HepG2 (cell line): ENCODE data around the gene DDAH2. TPM values are rescaled to one million over a fixed set of nuclear protein-coding genes. Genes with fewer than 3 reads are reported as not detected.
A peak's percentile ranks its signal among the peaks of the same experiment; 100 is the strongest.

Experiments used
- AGO1 ChIP-seq: fragments of 200-400 bp; formaldehyde crosslinking; IDR thresholded peaks from 2 replicates; pipeline ENCODE4 v1.6.1; 2017; ENCODE audit warnings: mild to moderate bottlenecking, low read depth, low read length, moderate library complexity; ENCODE audit not compliant: poor library complexity, severe bottlenecking
- ARNT ChIP-seq: fragments of 450-650 bp; IDR thresholded peaks from 2 replicates; pipeline ENCODE4 v1.6.1; 2017
- CBX2 ChIP-seq, 2 experiments: fragments of 200-600 bp in 1 of 2; sonication (generic); formaldehyde crosslinking in 1 of 2; IDR thresholded peaks; 2 replicates each; pipeline versions ENCODE4 v1.7.0 to v1.8.1; 2018 to 2022; ENCODE audit warnings: low read depth in 2 of 2, low read length in 1 of 2, mild to moderate bottlenecking in 1 of 2, missing genetic modification reagents in 1 of 2
- CHD2 ChIP-seq: IDR thresholded peaks from 2 replicates; pipeline ENCODE4 v1.6.1; 2011; ENCODE audit warnings: low read depth, low read length, improper control_type of control experiment
- DBP ChIP-seq: sonication (generic); formaldehyde crosslinking; IDR thresholded peaks from 2 replicates; pipeline ENCODE4 v1.4.0; 2020; ENCODE audit warnings: missing genetic modification reagents; ENCODE audit errors: not compliant biosample characterization
- ETV5 ChIP-seq: IDR thresholded peaks from 2 replicates; pipeline ENCODE4 v1.6.1; 2018; ENCODE audit warnings: missing biosample characterization, missing genetic modification reagents, inconsistent platforms, borderline replicate concordance
- HMG20B ChIP-seq: conservative IDR thresholded peaks from 2 replicates; pipeline ENCODE4 v1.6.1; 2016; ENCODE audit warnings: missing genetic modification reagents, missing compliant biosample characterization
- JUND ChIP-seq: sonication (generic); formaldehyde crosslinking; IDR thresholded peaks from 2 replicates; pipeline ENCODE4 v1.8.0; 2022; ENCODE audit warnings: mild to moderate bottlenecking, missing genetic modification reagents
- MTA1 ChIP-seq: sonication (generic); formaldehyde crosslinking; IDR thresholded peaks from 2 replicates; pipeline ENCODE4 v1.4.0; 2020; ENCODE audit warnings: missing genetic modification reagents, mild to moderate bottlenecking, borderline replicate concordance
- PAF1 ChIP-seq: IDR thresholded peaks from 2 replicates; pipeline ENCODE4 v1.6.1; 2016; ENCODE audit warnings: missing genetic modification reagents, missing compliant biosample characterization
- PAX8 ChIP-seq: sonication (generic); formaldehyde crosslinking; IDR thresholded peaks from 2 replicates; pipeline ENCODE4 v1.8.0; 2022; ENCODE audit warnings: mild to moderate bottlenecking, missing genetic modification reagents, borderline replicate concordance
- PLRG1 ChIP-seq: fragments of 450-650 bp; conservative IDR thresholded peaks from 2 replicates; pipeline ENCODE4 v1.6.1; 2016
- PTBP1 ChIP-seq: fragments of 200-400 bp; formaldehyde crosslinking; IDR thresholded peaks from 2 replicates; pipeline ENCODE4 v1.6.1; 2018; ENCODE audit warnings: low read length, low read depth; ENCODE audit not compliant: poor library complexity, severe bottlenecking
- SIX1 ChIP-seq: sonication (generic); formaldehyde crosslinking; IDR thresholded peaks from 2 replicates; pipeline ENCODE4 v1.4.0; 2020; ENCODE audit warnings: missing genetic modification reagents, borderline replicate concordance
- SMAD1 ChIP-seq: sonication (generic); formaldehyde crosslinking; IDR thresholded peaks from 2 replicates; pipeline ENCODE4 v1.4.0; 2020; ENCODE audit warnings: missing genetic modification reagents, low read depth, mild to moderate bottlenecking, borderline replicate concordance
- TAF1 ChIP-seq: sonication (generic); formaldehyde crosslinking; IDR thresholded peaks from 2 replicates; pipeline ENCODE4 v1.4.0; 2020; ENCODE audit warnings: missing genetic modification reagents
- TMF1 ChIP-seq: sonication (generic); formaldehyde crosslinking; IDR thresholded peaks from 2 replicates; pipeline ENCODE4 v1.8.1; 2022; ENCODE audit warnings: low read depth, missing genetic modification reagents
- ZBTB14 ChIP-seq: sonication (generic); formaldehyde crosslinking; IDR thresholded peaks from 2 replicates; pipeline ENCODE4 v1.4.0; 2020; ENCODE audit warnings: missing genetic modification reagents
- ZBTB4 ChIP-seq: sonication (generic); formaldehyde crosslinking; IDR thresholded peaks from 2 replicates; pipeline ENCODE4 v1.4.0; 2020; ENCODE audit warnings: missing genetic modification reagents, mild to moderate bottlenecking, borderline replicate concordance
- ZFP62 ChIP-seq: sonication (generic); formaldehyde crosslinking; IDR thresholded peaks from 2 replicates; pipeline ENCODE4 v1.4.0; 2020; ENCODE audit warnings: missing genetic modification reagents
- ZNF225 ChIP-seq: sonication (generic); formaldehyde crosslinking; IDR thresholded peaks from 2 replicates; pipeline ENCODE4 v1.4.0; 2020; ENCODE audit warnings: mild to moderate bottlenecking, missing genetic modification reagents
- ZNF33B ChIP-seq: sonication (generic); formaldehyde crosslinking; IDR thresholded peaks from 2 replicates; pipeline ENCODE4 v1.5.1; 2020; ENCODE audit warnings: mild to moderate bottlenecking, missing genetic modification reagents
- ZNF451 ChIP-seq: sonication (generic); formaldehyde crosslinking; IDR thresholded peaks from 2 replicates; pipeline ENCODE4 v1.5.0; 2020; ENCODE audit warnings: mild to moderate bottlenecking, missing genetic modification reagents
- ZNF572 ChIP-seq: sonication (generic); formaldehyde crosslinking; IDR thresholded peaks from 2 replicates; pipeline ENCODE4 v1.5.1; 2020; ENCODE audit warnings: mild to moderate bottlenecking, missing genetic modification reagents
- ZNF773 ChIP-seq: sonication (generic); formaldehyde crosslinking; IDR thresholded peaks from 2 replicates; pipeline ENCODE4 v1.4.0; 2020; ENCODE audit warnings: missing genetic modification reagents, borderline replicate concordance
- ZNF790 ChIP-seq: sonication (generic); formaldehyde crosslinking; IDR thresholded peaks from 2 replicates; pipeline ENCODE4 v1.8.0; 2022; ENCODE audit warnings: missing genetic modification reagents, mild to moderate bottlenecking, borderline replicate concordance
- polyA plus RNA-seq, 8 experiments: library from polyadenylated mRNA; depleted of rRNA in 3 of 8; stranded (reverse) in 7 of 8; unstranded in 1 of 8; fragments of >200 nt; fragmentation: Illumina TruSeq in 4 of 8; extraction: Trizol in 4 of 8; gene quantifications; 2 replicates each; pipeline versions ENCODE4 v1.2.1 to v1.2.3, GENCODE V29; 2011 to 2016; ENCODE audit warnings: low read depth in 4 of 8, missing spikeins in 1 of 8, mixed read lengths in 1 of 8; ENCODE audit not compliant: insufficient read depth in 1 of 8
- total RNA-seq, 5 experiments: library from RNA; depleted of rRNA; stranded (reverse); fragments of >200 nt; fragmentation: Illumina TruSeq; extraction: Trizol; gene quantifications; 2 replicates each; pipeline ENCODE4 v1.2.3, GENCODE V29; 2016; ENCODE audit warnings: low read depth in 1 of 5

DDAH2 gene
- total and polyA plus RNA-seq, 2 of the 13 experiments (the other 11 are each of a cell fraction or from before 2014, with no cell fraction given) = 16.4 to 21.1 TPM

- TF ChIP-seq CBX2 (IDR thresholded peaks at IDR 0.05; ENCODE audit: low read depth, low read length) = no peak
- TF ChIP-seq CBX2 (CRISPR knock-in tag; IDR thresholded peaks at IDR 0.05; ENCODE audit: low read depth) = peak; percentile 98
- TF ChIP-seq SIX1 = peak; percentile 97
- TF ChIP-seq PLRG1 = no peak
- TF ChIP-seq PTBP1 = no peak
- peak; percentile 98 for TF ChIP-seq ZNF33B
- TF ChIP-seq PAF1 (CRISPR knock-in tag) = no peak
- TF ChIP-seq ETV5 (CRISPR knock-in tag) = no peak; the same call in none of the 2 replicates
- peak; percentile 94 for TF ChIP-seq DBP (CRISPR knock-in tag)
- TF ChIP-seq HMG20B (CRISPR knock-in tag) = no peak
- TF ChIP-seq CHD2 = peak; percentile 92
- peak; percentile 77; the same call in 1 of the 2 replicates for TF ChIP-seq SMAD1
- TF ChIP-seq TMF1 (CRISPR knock-in tag) = peak; percentile 100
- TF ChIP-seq AGO1 = no peak
- no peak for TF ChIP-seq JUND
- no peak for TF ChIP-seq ARNT
- TF ChIP-seq PAX8 = peak; percentile 98; the same call in 1 of the 2 replicates
- peak; percentile 99 for TF ChIP-seq ZNF451 (CRISPR knock-in tag)
- TF ChIP-seq MTA1 = peak; percentile 90; the same call in 1 of the 2 replicates
- TF ChIP-seq ZBTB4 = peak; percentile 70; the same call in 1 of the 2 replicates
- TF ChIP-seq ZNF773 (CRISPR knock-in tag) = peak; percentile 97
- no peak for TF ChIP-seq ZFP62 (CRISPR knock-in tag)
- TF ChIP-seq ZBTB14 (CRISPR knock-in tag) = peak; percentile 98
- no peak for TF ChIP-seq ZNF572 (CRISPR knock-in tag)
- peak; percentile 89 for TF ChIP-seq TAF1 (CRISPR knock-in tag)
- peak; percentile 84 for TF ChIP-seq ZNF790 (CRISPR knock-in tag)
- TF ChIP-seq ZNF225 (CRISPR knock-in tag) = peak; percentile 77; the same call in 1 of the 2 replicates
Observed at GRCh38 chr6:31739639-31740396, 10.7 kb upstream of the DDAH2 start, which contains the start of gene MSH5 (continued).
